C1 segment of cervical spinal cord (tissue), 14 donors: Measurements from ENCODE around the gene CTNNA2.
"Not testable (repeated sequence)": the region's sequence is repeated elsewhere in the genome, so short reads cannot be mapped to it uniquely, and the experiment has no call there.

ENCODE experiments used
- DNase-seq, 14 donors: peaks; one replicate each; lab custom pipeline; 2025; lab: John Stamatoyannopoulos, UW

CTNNA2 gene

DNA sequence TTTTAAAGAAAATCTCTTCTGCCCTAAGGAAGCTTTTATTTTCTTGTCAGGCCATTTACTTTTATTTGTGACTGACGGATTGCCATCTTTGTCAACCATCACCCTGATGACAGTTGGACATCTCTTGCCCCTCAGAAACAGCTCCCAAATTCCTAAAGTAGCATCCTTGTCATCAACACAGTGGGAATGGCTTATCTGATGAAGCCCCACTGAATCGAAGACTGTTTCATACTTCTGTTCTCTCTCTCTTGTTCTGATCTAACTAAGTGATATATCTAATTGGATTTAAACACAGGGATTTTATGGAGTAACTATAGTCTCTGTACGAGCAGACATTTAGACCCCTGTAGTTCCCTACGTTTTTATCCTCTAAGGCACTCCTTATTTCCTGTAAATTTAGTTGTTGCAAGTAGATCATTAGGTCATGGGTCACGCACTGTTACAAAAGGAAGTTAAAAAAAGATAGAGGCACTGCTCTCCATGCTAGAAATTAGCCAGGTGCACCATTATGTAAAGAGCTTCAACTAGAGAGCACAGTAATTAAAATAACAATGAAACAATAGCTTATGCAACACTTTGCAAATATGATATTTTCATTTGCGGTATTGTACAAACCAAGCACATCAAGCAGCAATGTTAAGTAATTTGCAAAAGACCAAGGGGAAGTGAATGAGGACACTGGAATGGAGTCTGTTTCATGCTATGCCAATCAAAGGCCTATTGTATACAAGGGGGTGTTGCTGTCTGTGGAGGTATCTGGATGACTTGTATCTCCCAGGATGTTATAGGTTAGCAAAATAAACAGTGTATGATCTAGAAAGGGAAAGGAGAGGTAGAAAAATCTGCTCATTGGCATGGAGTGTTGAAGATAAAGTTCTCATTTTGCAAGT is 507.0 kb downstream of the CTNNA2 start:
- DNase-seq = no peak

DNA sequence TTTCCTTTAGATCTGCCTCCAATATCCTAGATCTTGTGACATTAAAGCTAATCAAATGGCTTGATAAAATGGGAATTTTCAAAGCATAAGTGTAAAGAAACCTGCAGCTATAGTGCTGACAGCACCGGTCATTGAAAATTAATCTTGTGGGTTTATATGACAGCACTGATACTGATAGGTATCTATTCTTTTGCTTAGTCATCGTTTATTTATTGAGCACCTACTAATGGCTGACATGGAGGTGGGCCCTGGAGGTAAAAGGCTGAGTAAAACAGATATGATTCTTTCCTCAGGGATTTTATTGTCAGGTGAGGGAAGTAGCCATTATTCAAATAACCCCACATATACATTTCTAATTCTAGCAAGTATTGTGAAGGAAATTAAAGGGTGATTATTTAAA is 509.2 kb downstream of the CTNNA2 start:
- DNase-seq = no peak

DNA sequence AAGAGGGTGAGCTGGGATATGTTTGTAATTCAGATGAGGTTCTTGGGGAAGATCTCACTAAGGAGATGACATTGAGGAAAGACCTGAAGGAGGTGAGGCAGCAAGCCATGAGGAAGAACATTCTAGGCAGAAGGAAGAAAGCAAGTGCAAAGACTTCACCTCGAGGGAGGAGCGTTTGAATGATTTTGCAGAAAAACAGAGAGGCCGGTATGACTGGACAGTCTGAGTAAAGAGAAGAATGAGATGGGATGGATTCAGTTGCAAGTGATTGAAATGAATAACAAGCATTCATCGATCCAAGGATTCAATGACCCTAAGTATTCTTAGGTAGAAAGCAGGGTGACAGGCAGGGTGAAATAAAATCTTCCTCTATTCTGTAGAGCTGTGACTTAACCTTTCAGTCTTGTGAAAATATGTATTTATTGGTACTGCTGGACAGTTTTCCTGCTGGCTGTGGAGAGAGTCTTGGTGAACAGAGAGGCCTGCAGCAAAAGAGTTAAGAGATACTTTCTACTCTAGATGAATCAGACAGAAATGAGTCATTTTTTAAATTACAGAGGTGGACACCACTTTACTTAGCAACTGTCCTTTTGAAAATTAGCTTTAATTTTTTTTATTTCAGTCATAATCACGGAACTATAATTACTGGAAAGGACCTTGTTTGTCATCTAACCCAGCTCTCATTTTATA is 513.3 kb downstream of the CTNNA2 start:
- no peak for DNase-seq

DNA sequence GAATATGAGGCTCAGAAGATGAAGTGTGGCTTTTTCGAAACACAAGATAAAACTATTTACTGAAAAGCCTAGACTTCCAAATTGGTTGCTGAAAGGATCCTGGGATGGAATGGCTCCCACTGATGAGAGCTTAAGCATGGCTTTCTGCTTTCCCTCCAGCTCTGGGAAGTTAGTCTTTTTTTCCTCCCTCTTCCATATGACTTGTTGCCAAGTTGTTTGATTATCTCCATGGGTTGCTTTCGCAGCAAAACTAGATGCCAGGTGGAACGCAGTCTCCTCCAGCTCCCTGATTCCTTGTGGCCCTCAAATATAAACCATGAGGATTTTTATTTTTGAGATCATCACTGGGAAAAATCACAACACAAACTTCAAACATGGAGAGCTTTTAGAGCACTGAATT is 515.2 kb downstream of the CTNNA2 start:
- no peak for DNase-seq

DNA sequence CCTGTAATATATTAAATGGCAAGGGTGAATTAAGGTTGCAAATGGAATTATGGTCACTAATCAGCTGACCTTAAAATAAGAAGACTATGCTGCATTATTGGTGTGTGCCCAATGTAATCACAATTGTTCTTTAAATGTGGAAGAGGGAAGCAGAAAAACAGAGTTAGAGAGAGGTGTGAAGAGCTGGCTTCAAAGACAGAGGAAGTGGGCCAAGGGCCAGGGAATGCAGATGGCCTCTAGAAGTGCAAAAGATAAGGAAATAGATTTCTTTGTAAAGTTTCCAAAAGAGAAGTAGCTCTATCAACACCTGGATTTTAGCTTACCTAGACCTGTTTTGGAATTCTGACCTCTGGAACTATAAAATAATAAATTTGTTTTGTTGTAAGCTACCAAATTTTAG is 515.7 kb downstream of the CTNNA2 start:
- DNase-seq = peak in 1 of 14 donors; percentile 24

DNA sequence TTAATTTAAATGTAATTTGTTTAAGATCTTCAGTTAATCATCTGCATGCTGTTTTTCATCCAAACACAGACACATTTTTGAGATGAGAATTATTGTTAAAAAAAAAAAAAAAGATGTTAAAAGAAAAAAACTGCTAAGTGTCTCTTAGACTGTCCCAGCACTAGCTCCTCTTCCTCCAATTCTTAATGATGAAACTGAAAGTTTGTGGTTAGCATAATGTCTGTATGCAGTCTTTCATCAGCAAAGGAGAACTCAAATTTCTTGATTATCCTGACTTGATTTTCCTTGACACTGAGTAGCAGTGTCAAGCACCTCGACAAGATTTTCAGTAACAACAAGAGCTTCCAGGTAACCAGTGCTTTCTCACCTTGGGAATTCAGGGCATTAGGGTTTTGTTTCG is 517.3 kb downstream of the CTNNA2 start:
- no peak for DNase-seq

DNA sequence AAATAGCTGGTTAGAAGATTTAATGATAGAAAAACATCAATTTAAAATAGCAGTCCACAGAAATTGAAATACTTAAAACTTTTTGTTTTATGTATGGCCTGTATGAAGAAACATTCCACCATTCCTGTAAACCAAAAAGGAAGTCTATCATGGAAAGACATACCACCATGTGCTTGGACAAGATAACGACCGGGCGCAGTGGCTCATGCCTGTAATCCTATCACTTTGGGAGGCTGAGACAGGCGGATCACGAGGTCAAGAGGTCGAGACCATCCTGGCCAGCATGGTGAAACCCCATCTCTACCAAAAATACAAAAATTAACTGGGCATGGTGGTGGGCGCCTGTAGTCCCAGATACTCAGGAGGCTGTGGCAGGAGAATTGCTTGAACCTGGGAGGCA is 519.8 kb downstream of the CTNNA2 start:
- not testable (repeated sequence) for DNase-seq

DNA sequence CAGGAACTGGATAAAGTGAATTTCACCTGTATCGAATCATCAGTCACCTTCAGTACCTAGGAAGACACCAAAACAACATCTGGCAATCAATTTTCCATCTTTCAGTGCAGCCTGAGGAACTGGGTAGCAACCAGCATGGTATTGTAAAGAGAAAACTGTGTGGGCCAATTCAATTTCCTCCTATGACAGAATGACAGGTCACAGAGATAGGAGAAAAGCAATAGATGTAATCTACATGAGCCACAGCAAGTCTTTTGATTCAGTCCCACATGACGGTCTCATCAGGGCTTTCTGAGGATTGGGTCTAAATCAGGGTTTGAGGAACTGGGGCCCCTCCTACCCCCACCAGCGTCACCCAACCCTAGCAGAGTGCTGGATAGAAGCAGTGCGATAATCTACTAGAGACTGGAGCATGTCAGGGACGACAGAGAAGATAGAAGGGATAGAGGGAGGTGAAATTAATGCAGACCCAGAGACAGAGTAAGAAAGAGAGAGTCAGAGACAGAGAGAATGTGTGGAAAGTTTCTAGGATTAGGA is 523.0 kb downstream of the CTNNA2 start:
- no peak for DNase-seq

DNA sequence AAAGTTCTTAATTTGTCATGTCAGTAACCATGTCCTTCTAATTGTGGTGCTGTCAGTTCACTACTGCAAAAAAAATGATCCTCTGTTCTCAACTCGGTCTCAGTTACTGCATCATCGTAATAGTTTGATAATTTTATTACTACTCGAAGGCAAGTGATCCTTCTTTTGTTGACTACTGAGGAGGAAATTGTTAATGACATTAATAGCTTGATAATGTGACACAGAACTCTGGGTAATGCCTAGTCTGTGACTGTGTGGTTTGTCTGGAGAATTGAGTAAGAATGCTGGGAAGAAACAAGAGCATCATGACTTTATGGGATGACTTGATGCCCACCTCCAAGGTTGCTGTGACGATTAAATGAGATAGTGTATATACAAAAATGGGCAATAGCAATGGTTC is 524.5 kb downstream of the CTNNA2 start:
- no peak for DNase-seq

DNA sequence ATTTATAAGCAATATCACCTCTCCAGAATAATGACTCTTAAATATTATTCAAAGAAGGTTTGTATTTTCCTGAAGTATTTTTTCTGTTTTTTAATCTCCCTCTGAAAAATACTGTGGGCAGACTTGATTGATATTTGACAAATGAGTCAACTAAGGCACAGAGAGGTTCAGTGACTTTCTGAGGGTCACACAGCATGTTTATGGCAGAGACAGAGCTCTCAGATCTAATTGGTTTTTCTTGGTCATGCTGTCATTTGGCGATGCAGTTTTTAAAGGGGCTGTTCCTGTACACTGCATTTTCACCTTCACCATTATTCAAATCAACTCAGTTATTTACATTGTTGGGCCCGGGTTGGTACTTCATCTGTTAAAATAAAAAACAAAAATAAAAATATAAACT is 527.4 kb downstream of the CTNNA2 start:
- DNase-seq = no peak

DNA sequence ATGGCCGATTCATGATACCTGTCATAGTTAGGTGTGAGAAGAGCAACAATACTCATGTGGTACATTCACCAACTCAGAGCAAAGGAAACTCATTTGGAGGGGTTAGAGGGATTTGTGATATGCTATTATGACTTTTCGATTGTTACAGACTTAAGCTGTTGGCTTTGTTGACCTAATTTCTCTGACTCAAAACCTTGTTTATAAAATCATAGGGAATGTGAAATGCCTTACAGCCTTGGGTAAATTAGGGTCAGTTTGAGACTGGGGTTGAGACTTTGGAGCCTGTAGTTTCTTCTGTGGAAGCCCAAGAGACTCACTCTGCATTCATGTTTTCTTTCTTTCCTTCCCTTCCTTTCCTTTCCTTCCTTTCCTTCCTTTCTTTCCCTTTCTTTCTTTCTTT is 529.8 kb downstream of the CTNNA2 start:
- no peak for DNase-seq

DNA sequence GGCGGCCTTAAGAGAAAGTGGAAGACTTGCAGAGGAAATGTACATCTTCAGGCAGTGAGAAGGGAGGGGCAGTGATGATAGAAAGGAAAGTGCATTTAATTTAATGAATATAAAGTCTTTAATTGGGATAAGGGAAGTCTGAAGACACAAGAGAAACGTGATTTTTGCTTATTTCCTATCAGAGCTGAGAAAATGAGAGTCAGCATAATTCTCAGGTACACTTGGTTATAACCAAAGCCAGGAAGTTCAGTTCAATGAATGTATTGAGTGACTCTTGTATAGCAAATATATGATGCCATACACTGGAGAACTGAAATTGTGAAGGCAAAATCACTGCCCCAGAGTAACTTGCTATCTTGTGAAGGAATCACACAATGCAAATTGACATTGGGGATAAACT is 535.4 kb downstream of the CTNNA2 start:
- DNase-seq = no peak

DNA sequence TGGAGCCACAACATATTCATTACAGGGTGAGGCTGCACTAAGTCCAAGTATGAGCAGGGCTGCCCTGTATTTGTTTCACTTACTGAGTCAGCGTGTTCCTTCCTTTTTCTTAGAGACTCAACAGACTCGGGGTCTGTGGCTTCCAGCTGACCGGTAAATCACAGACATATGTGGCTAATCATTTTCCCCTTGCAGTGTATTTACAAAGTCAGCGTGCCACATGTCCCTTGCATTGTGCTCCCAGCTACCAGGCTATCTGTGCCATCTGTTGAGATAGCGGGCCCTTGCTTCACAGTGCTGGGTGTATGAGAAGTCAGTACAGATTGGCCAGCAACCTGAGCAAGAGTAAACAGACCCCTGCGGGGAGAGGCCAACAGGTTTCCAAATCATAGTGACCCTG is 537.4 kb downstream of the CTNNA2 start:
- DNase-seq = peak in 1 of 14 donors; percentile 46

DNA sequence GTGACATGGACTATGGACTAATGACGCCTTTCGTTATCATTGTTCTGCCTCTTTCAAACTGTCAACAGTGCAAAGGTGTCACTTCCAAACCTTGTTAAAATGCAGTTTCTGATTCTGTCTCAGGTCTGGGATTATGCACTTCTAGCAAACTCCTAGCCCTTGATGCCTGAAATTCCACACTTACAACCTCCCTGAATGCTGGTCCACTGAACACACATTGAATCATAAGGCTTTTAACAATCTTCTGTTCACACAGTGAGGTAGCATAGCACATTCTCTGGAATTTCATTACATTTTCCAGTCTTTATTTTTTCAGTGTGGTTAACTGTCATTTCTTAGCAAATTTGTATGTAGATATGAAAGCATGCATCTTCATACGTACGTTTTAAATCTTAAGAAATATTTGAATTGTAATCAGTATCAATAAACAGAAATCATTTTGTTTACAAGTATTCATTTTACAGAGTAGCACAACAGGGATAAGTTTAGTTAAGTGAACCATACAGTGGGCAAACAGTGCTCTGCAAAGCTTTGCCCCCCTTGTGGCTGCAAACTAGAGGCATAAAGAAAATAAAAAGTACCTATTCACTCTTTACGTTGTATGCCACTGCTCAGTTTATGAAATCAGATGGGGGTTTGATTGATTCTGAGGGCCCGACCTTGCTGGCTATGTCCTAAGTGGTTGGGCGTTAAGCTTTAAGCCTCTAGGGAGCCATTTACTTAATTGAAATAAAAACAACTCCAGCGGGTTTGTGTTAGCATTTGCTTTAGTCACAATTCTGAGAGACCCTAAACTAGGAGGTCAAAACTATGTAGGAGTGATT is 540.9 kb downstream of the CTNNA2 start:
- DNase-seq = no peak

DNA sequence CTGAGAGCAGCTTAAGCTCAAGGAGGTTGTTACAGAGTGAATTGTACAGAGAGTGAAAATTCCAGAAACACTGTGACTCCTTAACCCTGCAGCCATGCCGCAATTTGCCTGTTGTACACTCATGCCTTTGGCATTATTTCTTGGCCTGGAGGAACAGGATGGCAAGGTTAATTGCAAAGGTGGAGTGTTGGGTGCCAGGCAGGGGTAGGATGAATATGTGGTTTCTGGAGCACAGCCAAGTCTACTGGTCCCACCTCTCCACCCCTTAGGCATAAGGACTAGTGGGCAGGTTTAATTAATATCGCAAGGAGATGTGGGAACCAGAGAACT is 541.5 kb downstream of the CTNNA2 start:
- DNase-seq = no peak

DNA sequence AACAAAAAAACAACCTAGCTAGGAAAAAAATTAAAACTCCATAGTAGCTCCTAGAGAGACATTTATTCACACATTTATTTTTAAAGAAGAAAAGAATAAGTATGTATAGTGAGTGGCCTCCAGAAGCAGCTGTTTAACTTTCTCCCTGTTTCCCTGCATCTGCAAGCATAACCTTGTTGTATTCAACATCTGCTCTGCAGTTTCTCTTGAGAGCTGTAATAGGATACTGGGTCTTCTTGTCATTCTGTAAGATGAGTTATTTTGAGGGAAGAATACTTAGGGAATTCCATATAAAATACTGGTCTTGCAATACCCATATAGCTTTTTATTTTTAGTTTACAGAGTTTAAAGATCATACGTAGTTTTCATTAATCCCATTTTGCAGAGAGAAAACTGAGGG is 545.1 kb downstream of the CTNNA2 start:
- DNase-seq = no peak

DNA sequence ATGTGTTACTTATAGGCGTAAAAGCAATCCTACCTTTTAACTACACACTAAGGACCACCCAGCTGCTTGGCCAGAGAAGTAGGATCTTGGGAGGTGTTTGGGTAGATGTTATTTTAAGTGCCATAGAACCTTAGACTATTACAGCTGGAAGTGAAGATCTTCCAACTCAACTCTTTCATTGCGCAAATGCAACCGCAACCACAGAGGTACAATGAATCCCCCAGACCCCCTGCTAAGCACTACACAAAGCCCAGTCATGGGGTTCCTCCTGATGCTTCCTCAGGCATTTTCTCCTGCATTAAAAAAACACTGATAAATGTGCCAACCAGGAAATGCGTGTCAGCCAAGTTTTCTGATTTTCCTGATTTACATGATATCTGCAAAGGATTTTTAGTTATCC is 545.7 kb downstream of the CTNNA2 start:
- DNase-seq = no peak

DNA sequence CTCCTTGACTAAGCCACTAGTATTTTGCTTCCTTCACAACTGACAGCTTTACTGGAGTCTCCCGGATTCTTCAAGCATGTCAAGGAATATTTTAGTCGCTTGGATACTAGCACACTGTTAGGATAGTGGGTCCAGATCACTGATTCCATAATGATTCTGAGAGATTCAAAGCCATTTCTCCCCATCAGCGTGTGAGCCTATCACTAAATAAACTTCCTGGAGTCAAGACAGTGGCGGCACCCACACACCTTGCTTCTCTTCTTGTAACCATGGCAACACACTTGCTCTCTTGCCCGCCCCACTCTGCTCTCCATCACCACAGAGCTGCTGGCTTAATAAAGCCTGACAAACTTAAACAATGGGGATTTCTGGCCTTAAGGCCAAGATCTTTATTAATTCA is 546.6 kb downstream of the CTNNA2 start:
- no peak for DNase-seq

DNA sequence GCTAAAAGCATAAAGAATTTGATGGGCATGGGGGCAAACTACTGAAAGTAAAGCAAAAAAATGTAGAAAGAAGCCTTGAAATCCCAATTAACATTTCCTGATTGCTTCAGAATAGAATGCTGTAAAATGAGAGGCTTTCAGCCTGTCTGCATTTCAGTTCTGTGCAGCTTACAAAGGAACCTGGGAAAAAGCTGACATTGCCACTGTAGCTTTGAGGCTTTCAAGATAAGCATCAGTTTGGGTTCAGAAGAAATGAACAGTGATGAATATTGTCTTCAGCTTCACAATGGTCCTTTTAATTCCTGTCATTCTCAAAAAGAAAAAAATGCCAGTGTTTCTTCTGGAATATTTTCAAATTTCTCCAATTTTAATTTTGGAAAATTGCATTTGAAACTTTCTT is 549.0 kb downstream of the CTNNA2 start:
- DNase-seq = no peak

DNA sequence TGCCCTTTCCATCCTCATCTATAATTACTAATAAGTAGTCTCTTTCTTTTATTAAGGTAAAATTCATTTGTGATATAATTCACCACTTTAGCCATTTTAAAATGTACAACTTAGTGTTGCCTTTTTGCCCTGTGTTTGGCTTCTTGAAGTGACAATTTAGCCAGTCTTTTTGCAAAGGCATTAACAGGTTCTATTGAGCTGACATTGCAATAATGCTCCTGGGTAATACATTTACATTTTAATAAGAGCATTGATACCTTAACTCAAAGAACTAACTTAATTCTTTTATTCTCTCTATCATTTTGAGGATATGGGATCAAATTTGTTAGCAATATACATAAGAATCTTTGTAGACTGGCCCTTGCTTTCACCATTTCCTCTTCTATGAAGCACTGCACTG is 549.4 kb downstream of the CTNNA2 start:
- no peak for DNase-seq

DNA sequence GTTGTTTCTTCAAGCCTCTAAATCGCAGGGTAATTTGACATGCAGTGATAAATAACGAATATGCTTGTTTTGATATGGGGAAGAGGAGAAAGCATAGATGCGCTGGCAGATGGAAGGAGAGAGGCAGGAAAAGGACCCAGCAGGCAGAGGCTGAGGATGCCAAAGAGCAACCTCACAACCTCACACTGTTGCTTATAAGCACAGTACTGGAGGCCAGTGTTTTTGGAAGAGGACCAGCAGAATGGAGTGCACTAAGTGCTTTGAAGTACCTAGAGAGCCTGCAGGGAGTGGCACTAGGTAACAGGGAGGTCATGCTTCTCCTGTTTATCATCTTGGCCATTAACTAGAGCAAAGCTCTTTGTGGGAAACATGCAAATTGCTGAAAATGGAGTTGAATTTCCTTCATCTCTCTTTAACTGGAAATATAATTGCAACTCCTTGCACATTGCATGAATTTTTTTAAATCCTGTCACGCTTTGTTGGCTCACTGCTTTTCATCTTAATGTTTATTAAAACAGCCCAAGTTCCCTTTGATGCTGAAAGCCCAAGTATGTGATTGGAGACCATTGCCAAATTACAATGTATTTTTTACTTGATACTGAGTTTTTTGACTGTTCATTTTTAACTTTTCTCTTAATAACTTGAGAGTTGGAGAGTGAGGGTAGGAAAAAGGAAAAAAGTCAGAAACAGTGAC is 555.3 kb downstream of the CTNNA2 start:
- peak in 1 of 14 donors; percentile 5 for DNase-seq

DNA sequence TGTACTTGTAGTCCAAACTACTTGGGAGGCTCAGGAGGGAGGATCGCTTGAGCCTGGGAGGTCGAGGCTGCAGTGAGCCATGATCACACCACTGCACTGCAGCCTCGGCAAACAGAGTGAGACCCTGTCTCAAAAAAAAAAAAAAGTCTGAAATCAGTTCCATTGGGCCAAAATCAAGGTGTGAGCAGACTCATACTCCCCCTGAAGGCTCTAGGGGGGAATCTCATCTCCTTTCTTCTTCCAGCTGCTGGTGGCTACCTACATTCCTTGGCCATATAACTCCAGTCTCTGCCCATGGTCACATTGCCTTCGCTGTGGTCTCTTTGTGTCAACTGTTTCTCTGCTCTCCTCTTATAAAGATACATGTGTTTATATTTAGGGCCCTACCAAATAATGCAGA is 557.7 kb downstream of the CTNNA2 start:
- no peak for DNase-seq
